Astrocyte (in vitro differentiated cells and primary cell): ENCODE measurements around the gene PSME3IP1. TPM values are rescaled to one million over a fixed set of nuclear protein-coding genes. Genes with fewer than 3 reads are reported as not detected.
A peak's percentile ranks its signal among the peaks of the same experiment; 100 is the strongest.

Experiments used
- DNase-seq: peaks from one replicate; pipeline ENCODE4 v3.0.0-alpha.2; 2010; ENCODE audit warnings: low read depth
- FAIRE-seq: peaks from 2 replicates; lab custom pipeline; 2011; peaks lifted over from hg19 to GRCh38; lab: Jason Lieb, UNC
- H2AFZ ChIP-seq: 2 replicates; pipeline ENCODE4 v1.6.0; 2012; ENCODE audit warnings: low read depth, low read length, inconsistent platforms
- H3K27ac ChIP-seq: 2 replicates; pipeline ENCODE4 v1.5.1; 2011; ENCODE audit warnings: low read depth, low read length, inconsistent platforms
- H3K27me3 ChIP-seq: 2 replicates; pipeline ENCODE4 v1.6.0; 2011; ENCODE audit warnings: low read length, inconsistent platforms; ENCODE audit not compliant: insufficient read depth
- H3K36me3 ChIP-seq: 2 replicates; pipeline ENCODE4 v1.5.1; 2011; ENCODE audit warnings: low read length, inconsistent platforms; ENCODE audit not compliant: insufficient read depth
- H3K4me1 ChIP-seq: 2 replicates; pipeline ENCODE4 v1.5.1; 2011; ENCODE audit warnings: low read length, inconsistent platforms; ENCODE audit not compliant: insufficient read depth
- H3K4me2 ChIP-seq: 2 replicates; pipeline ENCODE4 v1.6.0; 2012; ENCODE audit warnings: low read length, inconsistent platforms
- H3K4me3 ChIP-seq: 2 replicates; pipeline ENCODE4 v1.5.1; 2011; ENCODE audit warnings: low read depth, mild to moderate bottlenecking, low read length, inconsistent platforms; ENCODE audit not compliant: insufficient read depth
- H3K79me2 ChIP-seq: 2 replicates; pipeline ENCODE4 v1.6.0; 2012; ENCODE audit warnings: mild to moderate bottlenecking, low read length, inconsistent platforms; ENCODE audit not compliant: insufficient read depth
- H3K9ac ChIP-seq: 2 replicates; pipeline ENCODE4 v1.6.0; 2012; ENCODE audit warnings: mild to moderate bottlenecking, low read length, inconsistent platforms
- H3K9me3 ChIP-seq: 2 replicates; pipeline ENCODE4 v1.5.1; 2012; ENCODE audit warnings: low read depth, mild to moderate bottlenecking, low read length, inconsistent platforms; ENCODE audit not compliant: insufficient read depth
- H4K20me1 ChIP-seq: 2 replicates; pipeline ENCODE4 v1.6.0; 2012; ENCODE audit warnings: low read length, inconsistent platforms; ENCODE audit not compliant: insufficient read depth
- H3K27ac Mint-ChIP-seq: one replicate; pipeline ENCODE4 v1.8.0; 2021; ENCODE audit warnings: mild to moderate bottlenecking, mixed read lengths; ENCODE audit not compliant: unreplicated experiment
- H3K27me3 Mint-ChIP-seq: one replicate; pipeline ENCODE4 v1.8.0; 2021; ENCODE audit warnings: low read depth, mixed read lengths; ENCODE audit not compliant: unreplicated experiment
- H3K36me3 Mint-ChIP-seq: one replicate; pipeline ENCODE4 v1.8.0; 2021; ENCODE audit warnings: low read depth, mixed read lengths; ENCODE audit not compliant: unreplicated experiment
- H3K4me1 Mint-ChIP-seq: one replicate; pipeline ENCODE4 v1.8.0; 2021; ENCODE audit warnings: low read depth, mixed read lengths; ENCODE audit not compliant: unreplicated experiment
- H3K4me3 Mint-ChIP-seq: one replicate; pipeline ENCODE4 v1.8.0; 2021; ENCODE audit warnings: mild to moderate bottlenecking, moderate library complexity, mixed read lengths; ENCODE audit not compliant: unreplicated experiment
- H3K9me3 Mint-ChIP-seq: one replicate; pipeline ENCODE4 v1.8.0; 2021; ENCODE audit warnings: mild to moderate bottlenecking, mixed read lengths; ENCODE audit not compliant: unreplicated experiment
- CTCF ChIP-seq: IDR thresholded peaks from 2 replicates; pipeline ENCODE4 v1.5.1; 2011; ENCODE audit warnings: low read depth, mild to moderate bottlenecking, inconsistent platforms, low read length, moderate library complexity; ENCODE audit not compliant: insufficient read depth
- EZH2 ChIP-seq: IDR thresholded peaks from 2 replicates; pipeline ENCODE4 v1.6.1; 2012; ENCODE audit warnings: mild to moderate bottlenecking, low read length, inconsistent platforms; ENCODE audit not compliant: insufficient read depth
- total RNA-seq: library from RNA; stranded (reverse); gene quantifications from 2 replicates; pipeline ENCODE4 v1.2.1, GENCODE V29; 2021

Gene PSME3IP1
- total RNA-seq, 1 donor from 2014 or later: 78.8 TPM

DNA sequence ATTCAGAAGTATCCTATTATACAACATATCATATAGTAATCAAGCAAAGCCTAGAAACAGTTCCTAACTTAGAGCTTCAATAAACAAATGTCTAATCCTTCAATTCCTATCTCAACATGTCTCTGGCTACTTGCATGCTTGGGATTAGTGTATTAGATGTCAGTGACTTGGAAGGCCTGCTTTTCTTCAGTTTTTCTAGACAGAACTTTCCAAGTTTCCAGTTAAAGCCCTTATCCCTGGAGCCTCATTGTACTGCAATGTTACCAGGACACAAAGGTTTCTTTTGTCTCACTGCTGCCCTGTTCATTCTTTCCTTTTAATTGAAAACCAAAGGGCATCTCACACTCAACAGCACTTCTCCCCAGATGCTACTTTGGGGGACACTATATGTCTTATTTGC lies 16.5 kb downstream of the PSME3IP1 start:
- H3K9me3 ChIP-seq: no peaks in the 10 kb centered on the region
- TF ChIP-seq CTCF (no peak), EZH2 (no peak)
- Mint-ChIP-seq H3K4me1 (peaks cover 22% of the 10 kb centered on the region), H3K27me3 (no peaks in the 10 kb centered on the region), H3K9me3 (no peaks in the 10 kb centered on the region), H3K36me3 (peaks cover 11% of the 10 kb centered on the region), H3K4me3 (no peak overlapping the region), H3K27ac (no peak overlapping the region)
- no peaks in the 10 kb centered on the region for H3K27me3 ChIP-seq
- H3K4me3 ChIP-seq: no peak overlapping the region
- H3K4me1 ChIP-seq: peaks cover 11% of the 10 kb centered on the region
- peaks cover 39% of the 10 kb centered on the region for H3K36me3 ChIP-seq
- no peak for FAIRE-seq
- H3K9ac ChIP-seq: no peak overlapping the region
- no peak for DNase-seq
- no peak overlapping the region for H3K4me2 ChIP-seq
- H3K27ac ChIP-seq: no peak overlapping the region
- H4K20me1 ChIP-seq: peaks cover 10% of the 10 kb centered on the region
- no peak overlapping the region for H2AFZ ChIP-seq
- H3K79me2 ChIP-seq: peaks cover under 1% of the 10 kb centered on the region

- H3K36me3 ChIP-seq: peaks cover 47% of the 10 kb centered on the region
- no peaks in the 10 kb centered on the region for H3K9me3 Mint-ChIP-seq
- no peak overlapping the region for H2AFZ ChIP-seq
- peaks cover 10% of the 10 kb centered on the region for H4K20me1 ChIP-seq
- H3K27me3 ChIP-seq: no peaks in the 10 kb centered on the region
- TF ChIP-seq CTCF: peak; percentile 78
- TF ChIP-seq EZH2: no peak
- H3K79me2 ChIP-seq: no peaks in the 10 kb centered on the region
- H3K4me2 ChIP-seq: no peak overlapping the region
- H3K27ac ChIP-seq: no peak overlapping the region
- H3K4me3 ChIP-seq: no peak overlapping the region
- no peak overlapping the region for H3K9ac ChIP-seq
- peaks cover 11% of the 10 kb centered on the region for H3K4me1 ChIP-seq
- H3K27me3 Mint-ChIP-seq: no peaks in the 10 kb centered on the region
- peak; percentile 69 for DNase-seq
- H3K9me3 ChIP-seq: no peaks in the 10 kb centered on the region
- no peak overlapping the region for H3K27ac Mint-ChIP-seq
- peaks cover 8% of the 10 kb centered on the region for H3K36me3 Mint-ChIP-seq
- no peak for FAIRE-seq
- H3K4me1 Mint-ChIP-seq: peaks cover 22% of the 10 kb centered on the region
- no peak overlapping the region for H3K4me3 Mint-ChIP-seq
Measured at GRCh38 chr16:57167953-57168352, 17.9 kb downstream of the PSME3IP1 start.

DNA sequence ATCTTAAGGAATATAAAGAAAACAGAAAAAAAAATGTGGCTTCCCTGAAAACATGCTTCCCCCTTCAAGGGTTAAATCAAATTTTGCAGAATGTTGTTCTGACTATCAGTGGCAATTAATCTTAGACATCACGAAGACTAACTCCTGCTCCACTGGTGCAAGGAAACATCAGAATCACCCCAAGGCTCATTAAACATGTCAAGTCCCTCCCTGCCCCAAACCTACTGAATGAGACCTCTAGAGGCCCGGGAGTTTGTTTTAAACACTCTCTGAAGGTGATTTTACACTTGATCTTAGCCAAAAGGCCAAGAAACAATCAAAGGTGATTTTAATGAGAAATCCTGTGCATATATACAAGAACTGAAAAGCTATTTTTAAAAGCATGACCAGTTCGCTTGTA lies 18.3 kb downstream of the PSME3IP1 start:
- Mint-ChIP-seq H3K4me1 (peaks cover 22% of the 10 kb centered on the region), H3K27ac (peak overlapping the region; percentile 43), H3K4me3 (no peak overlapping the region), H3K27me3 (no peaks in the 10 kb centered on the region), H3K9me3 (no peaks in the 10 kb centered on the region), H3K36me3 (peaks cover 8% of the 10 kb centered on the region)
- Histone ChIP-seq H3K79me2 (no peaks in the 10 kb centered on the region), H3K4me3 (no peak overlapping the region), H3K27me3 (no peaks in the 10 kb centered on the region), H3K9ac (peak overlapping the region; percentile 10), H4K20me1 (peaks cover 10% of the 10 kb centered on the region), H2AFZ (no peak overlapping the region), H3K9me3 (no peaks in the 10 kb centered on the region), H3K4me2 (no peak overlapping the region), H3K36me3 (peaks cover 42% of the 10 kb centered on the region), H3K27ac (no peak overlapping the region), H3K4me1 (peaks cover 11% of the 10 kb centered on the region)
- no peak for DNase-seq
- TF ChIP-seq CTCF (no peak), EZH2 (no peak)
- no peak for FAIRE-seq
